ENCODE measurements around the gene CLEC17A.
"Not testable (repeated sequence)": the region's sequence is repeated elsewhere in the genome, so short reads cannot be mapped to it uniquely, and the experiment has no call there.

The CLEC17A gene

DNA sequence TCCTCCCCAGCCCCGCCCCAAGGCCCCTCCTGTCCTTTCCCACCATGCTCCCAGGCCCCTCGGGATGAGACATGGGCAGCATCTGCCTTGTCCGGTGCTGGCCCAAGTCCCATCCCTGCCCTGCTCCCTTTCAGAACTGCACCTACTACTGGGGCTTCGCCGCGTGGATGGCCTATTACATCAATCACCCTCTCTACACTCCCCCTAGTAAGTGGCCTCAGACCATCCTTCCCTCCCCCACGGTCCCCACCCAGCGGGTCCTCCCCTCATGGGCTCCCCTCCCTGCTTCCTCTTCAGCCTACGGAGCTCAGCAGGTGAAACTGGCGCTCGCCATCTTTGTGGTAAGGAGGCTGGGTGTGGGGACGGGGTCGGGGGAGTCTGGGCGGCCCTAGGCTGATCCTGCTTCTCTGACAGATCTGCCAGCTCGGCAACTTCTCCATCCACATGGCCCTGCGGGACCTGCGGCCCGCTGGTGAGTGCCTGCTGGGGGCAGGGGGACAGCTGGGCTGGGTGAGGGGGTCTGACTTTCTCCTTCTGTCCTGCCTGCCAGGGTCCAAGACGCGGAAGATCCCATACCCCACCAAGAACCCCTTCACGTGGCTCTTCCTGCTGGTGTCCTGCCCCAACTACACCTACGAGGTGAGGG is 18.1 kb upstream of the CLEC17A start:
- H3K27ac Mint-ChIP-seq; H3K36me3 Mint-ChIP-seq; H3K9me3 Mint-ChIP-seq (ENCODE audit: low read depth); H3K27me3 Mint-ChIP-seq; H3K4me3 Mint-ChIP-seq: not testable (repeated sequence)
- H3K4me1 Mint-ChIP-seq (ENCODE audit: low read depth), result peaks cover 26% of the 10 kb centered on the region

- Mint-ChIP-seq H3K4me1 (ENCODE audit: low read depth) (peaks cover 27% of the 10 kb centered on the region), H3K4me3 (no peak overlapping the region), H3K36me3 (no peaks in the 10 kb centered on the region), H3K27ac (no peak overlapping the region), H3K27me3 (no peaks in the 10 kb centered on the region), H3K9me3 (ENCODE audit: low read depth) (no peaks in the 10 kb centered on the region)
These were observed 17.6 kb upstream of the CLEC17A start for GRCh38 chr19:14565298-14565679.

- no peak overlapping the region for H3K4me3 Mint-ChIP-seq
- H3K36me3 Mint-ChIP-seq, result no peaks in the 10 kb centered on the region
- H3K27me3 Mint-ChIP-seq, result no peaks in the 10 kb centered on the region
- H3K4me1 Mint-ChIP-seq (ENCODE audit: low read depth), result peaks cover 29% of the 10 kb centered on the region
- no peaks in the 10 kb centered on the region for H3K9me3 Mint-ChIP-seq (ENCODE audit: low read depth)
- H3K27ac Mint-ChIP-seq, result no peak overlapping the region
These were observed 16.8 kb upstream of the CLEC17A start for GRCh38 chr19:14565765-14566711.

DNA sequence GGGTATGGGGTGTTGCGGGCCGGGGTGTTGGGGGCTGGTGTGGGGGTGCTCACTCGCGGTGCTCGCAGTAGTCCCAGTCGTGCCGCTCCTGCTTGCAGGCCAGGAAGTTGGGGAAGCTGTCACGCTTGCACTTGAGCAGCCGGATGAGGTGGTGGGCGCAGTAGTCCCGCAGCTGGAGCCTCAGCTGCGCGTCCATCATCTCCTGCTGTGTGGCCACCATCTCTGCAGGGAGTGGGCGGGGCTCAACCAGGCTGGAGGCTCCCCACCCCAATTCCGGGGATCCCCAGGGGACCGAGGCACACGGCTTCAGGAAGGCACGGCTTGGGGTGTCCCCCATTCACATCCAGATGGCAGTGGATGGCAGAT is 16.2 kb upstream of the CLEC17A start:
- H3K4me1 Mint-ChIP-seq (ENCODE audit: low read depth), result peaks cover 31% of the 10 kb centered on the region
- no peaks in the 10 kb centered on the region for H3K36me3 Mint-ChIP-seq
- no peaks in the 10 kb centered on the region for H3K9me3 Mint-ChIP-seq (ENCODE audit: low read depth)
- H3K27me3 Mint-ChIP-seq, result no peaks in the 10 kb centered on the region
- H3K4me3 Mint-ChIP-seq, result no peak overlapping the region
- H3K27ac Mint-ChIP-seq, result no peak overlapping the region

DNA sequence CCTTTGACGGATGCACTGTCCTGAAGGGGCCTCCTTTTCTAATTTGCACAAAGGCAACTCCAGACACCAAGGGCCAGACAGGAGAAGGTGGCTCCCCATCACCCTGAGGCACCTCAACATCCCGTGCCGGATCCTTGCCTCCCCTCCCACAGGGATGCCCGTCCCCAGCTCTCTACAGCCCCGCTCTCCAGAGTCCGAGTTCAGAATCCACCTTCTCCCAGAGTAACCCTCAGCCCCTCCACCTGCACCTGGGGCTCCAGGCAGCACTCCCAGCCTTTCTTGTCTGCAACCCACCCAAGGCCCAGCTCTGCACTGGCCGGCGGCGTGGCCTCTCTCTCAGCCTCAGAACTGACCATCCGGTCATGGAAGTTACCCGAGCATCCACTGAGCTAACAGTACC is 15.8 kb upstream of the CLEC17A start:
- no peaks in the 10 kb centered on the region for H3K27me3 Mint-ChIP-seq
- no peaks in the 10 kb centered on the region for H3K36me3 Mint-ChIP-seq
- no peaks in the 10 kb centered on the region for H3K9me3 Mint-ChIP-seq (ENCODE audit: low read depth)
- H3K27ac Mint-ChIP-seq, result peak overlapping the region; percentile 34
- H3K4me3 Mint-ChIP-seq, result no peak overlapping the region
- peaks cover 34% of the 10 kb centered on the region for H3K4me1 Mint-ChIP-seq (ENCODE audit: low read depth)

- H3K36me3 Mint-ChIP-seq, result no peaks in the 10 kb centered on the region
- peak overlapping the region; percentile 34 for H3K27ac Mint-ChIP-seq
- H3K9me3 Mint-ChIP-seq (ENCODE audit: low read depth), result no peaks in the 10 kb centered on the region
- peak overlapping the region; percentile 95 for H3K4me3 Mint-ChIP-seq
- no peaks in the 10 kb centered on the region for H3K27me3 Mint-ChIP-seq
- H3K4me1 Mint-ChIP-seq (ENCODE audit: low read depth), result peaks cover 35% of the 10 kb centered on the region
These were observed 11.9 kb upstream of the CLEC17A start for GRCh38 chr19:14570864-14571527.

- Mint-ChIP-seq H3K36me3 (no peaks in the 10 kb centered on the region), H3K9me3 (ENCODE audit: low read depth) (no peaks in the 10 kb centered on the region), H3K4me1 (ENCODE audit: low read depth) (peaks cover 34% of the 10 kb centered on the region), H3K4me3 (peak within 1 kb of the TSS; percentile 95), H3K27me3 (no peaks in the 10 kb centered on the region), H3K27ac (peak within 1 kb of the TSS; percentile 88)
These were observed 11.0 kb upstream of the CLEC17A start, which contains the start of gene NDUFB7 for GRCh38 chr19:14571695-14572490. NDUFB7 (minus strand) TSS chr19:14572066; CDS start chr19:14572000, 66 bp downstream.

DNA sequence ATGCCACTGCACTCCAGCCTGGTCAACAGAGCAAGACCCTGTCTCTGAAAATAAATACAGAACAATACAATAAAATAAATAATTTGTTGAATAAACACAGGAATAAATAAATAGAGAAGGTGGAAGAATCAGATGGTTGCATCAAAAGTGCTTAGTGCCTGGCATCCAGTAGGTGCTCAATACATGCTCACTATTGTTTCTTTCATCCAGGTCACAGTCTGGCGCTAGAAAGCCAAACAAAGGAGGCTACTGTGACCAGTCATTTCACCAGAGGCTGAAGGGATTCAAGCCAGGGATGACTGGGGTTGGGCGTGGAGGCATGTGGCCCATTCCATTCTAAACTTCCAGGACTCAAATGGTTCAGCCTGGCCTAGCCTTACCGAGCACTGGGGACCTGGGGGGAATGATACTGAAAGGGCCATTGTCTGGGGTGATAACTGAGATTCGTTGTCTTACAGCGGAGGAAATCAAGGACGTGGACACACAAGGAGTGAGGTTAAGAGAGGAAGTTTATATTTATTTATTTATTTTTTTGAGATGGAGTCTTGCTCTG is 7.4 kb upstream of the CLEC17A start:
- H3K4me1 Mint-ChIP-seq (ENCODE audit: low read depth), result peaks cover 20% of the 10 kb centered on the region
- no peaks in the 10 kb centered on the region for H3K36me3 Mint-ChIP-seq
- no peaks in the 10 kb centered on the region for H3K27me3 Mint-ChIP-seq
- no peaks in the 10 kb centered on the region for H3K9me3 Mint-ChIP-seq (ENCODE audit: low read depth)
- H3K27ac Mint-ChIP-seq, result no peak overlapping the region
- H3K4me3 Mint-ChIP-seq, result no peak overlapping the region

DNA sequence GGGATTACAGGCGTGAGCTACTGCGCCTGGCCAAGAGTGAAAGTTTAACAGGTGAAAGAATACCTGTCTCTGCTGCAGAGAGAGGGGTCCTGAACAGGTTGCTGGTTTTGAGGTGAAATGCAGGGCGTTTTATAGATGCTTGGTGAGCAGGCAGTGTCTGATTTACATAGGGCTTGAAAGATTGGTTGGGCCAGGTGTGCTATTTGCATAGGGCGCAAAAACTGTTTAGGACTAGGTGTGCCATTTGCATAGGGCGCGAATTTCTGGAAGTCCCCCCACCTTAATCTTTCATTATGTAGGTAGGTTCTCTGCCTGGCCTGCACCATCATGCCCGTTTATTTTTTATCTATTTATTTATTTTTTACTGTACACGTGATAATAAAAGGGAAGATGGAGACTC is 6.5 kb upstream of the CLEC17A start:
- Mint-ChIP-seq H3K9me3 (ENCODE audit: low read depth) (no peaks in the 10 kb centered on the region), H3K4me1 (ENCODE audit: low read depth) (peaks cover 14% of the 10 kb centered on the region), H3K4me3 (no peak overlapping the region), H3K27ac (no peak overlapping the region), H3K36me3 (no peaks in the 10 kb centered on the region), H3K27me3 (no peaks in the 10 kb centered on the region)

GRCh38 chr19:14577264-14577663 is 5.6 kb upstream of the CLEC17A start:
- H3K27ac Mint-ChIP-seq, result no peak overlapping the region
- peaks cover 9% of the 10 kb centered on the region for H3K4me1 Mint-ChIP-seq (ENCODE audit: low read depth)
- H3K4me3 Mint-ChIP-seq, result no peak overlapping the region
- H3K36me3 Mint-ChIP-seq, result no peaks in the 10 kb centered on the region
- H3K9me3 Mint-ChIP-seq (ENCODE audit: low read depth), result no peaks in the 10 kb centered on the region
- no peaks in the 10 kb centered on the region for H3K27me3 Mint-ChIP-seq

DNA sequence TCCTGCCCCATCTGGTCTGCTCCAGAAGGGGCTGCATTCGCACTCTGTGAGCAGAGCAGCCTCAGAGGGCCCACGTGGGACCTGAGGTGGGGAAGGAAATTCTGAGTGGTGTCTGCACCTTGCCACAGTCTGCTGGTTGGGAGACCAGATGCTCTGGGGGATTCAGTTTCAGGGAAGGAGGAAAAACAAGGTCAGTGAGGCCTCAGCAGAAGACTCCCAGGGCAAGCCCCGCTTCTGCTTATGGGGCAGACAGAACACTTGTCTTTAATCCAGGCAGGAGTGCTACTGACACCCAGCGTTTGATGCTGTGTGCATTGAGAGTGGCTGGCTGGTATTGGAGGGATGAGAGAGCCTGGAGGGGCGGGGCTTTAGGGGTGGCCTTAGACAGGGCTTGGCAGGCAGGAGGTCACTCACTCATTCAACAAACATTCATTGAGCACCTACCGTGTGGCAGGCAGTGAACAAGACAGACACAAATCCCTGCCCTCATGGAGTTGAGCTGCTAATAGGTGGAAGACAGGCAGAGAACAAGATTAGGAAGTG is 4.9 kb upstream of the CLEC17A start:
- H3K4me3 Mint-ChIP-seq, result no peak overlapping the region
- no peaks in the 10 kb centered on the region for H3K27me3 Mint-ChIP-seq
- peak overlapping the region; percentile 25 for H3K27ac Mint-ChIP-seq
- peaks cover 9% of the 10 kb centered on the region for H3K4me1 Mint-ChIP-seq (ENCODE audit: low read depth)
- H3K36me3 Mint-ChIP-seq, result no peaks in the 10 kb centered on the region
- no peaks in the 10 kb centered on the region for H3K9me3 Mint-ChIP-seq (ENCODE audit: low read depth)

GRCh38 chr19:14580623-14581237 is 2.2 kb upstream of the CLEC17A start:
- Mint-ChIP-seq H3K4me1 (ENCODE audit: low read depth) (peaks cover 8% of the 10 kb centered on the region), H3K27ac (peak overlapping the region; percentile 86), H3K27me3 (no peaks in the 10 kb centered on the region)

GRCh38 chr19:14584372-14584771 is 1.5 kb downstream of the CLEC17A start:
- not testable (repeated sequence) for H3K4me3 Mint-ChIP-seq; H3K4me1 Mint-ChIP-seq (ENCODE audit: low read depth); H3K27ac Mint-ChIP-seq; H3K27me3 Mint-ChIP-seq; H3K9me3 Mint-ChIP-seq (ENCODE audit: low read depth); H3K36me3 Mint-ChIP-seq

More at GRCh38 chr19:14580623-14581237, 2.2 kb upstream of the CLEC17A start:
- Mint-ChIP-seq H3K36me3 (no peaks in the 10 kb centered on the region), H3K4me3 (no peak overlapping the region), H3K9me3 (ENCODE audit: low read depth) (no peaks in the 10 kb centered on the region)

DNA sequence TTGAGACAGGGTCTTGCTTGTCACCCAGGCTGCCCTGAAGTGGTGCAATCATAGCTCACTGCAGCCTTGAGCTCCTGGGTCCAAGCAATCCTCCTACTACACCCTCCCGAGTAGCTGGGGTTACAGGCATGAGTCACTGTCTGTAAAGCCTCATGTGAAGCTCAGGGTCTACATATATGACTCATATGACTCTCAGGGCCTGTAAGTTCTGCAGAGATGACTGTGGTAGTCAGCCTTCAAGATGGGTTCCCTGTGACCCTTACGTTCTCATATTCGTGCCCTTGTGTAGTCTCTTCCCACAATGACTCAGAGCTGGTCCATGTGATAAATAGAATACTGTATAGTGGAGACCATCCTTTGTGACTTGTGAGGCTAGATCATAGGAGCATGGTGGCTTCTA is 2.3 kb downstream of the CLEC17A start:
- not testable (repeated sequence) for H3K4me3 Mint-ChIP-seq; H3K36me3 Mint-ChIP-seq; H3K27me3 Mint-ChIP-seq; H3K9me3 Mint-ChIP-seq (ENCODE audit: low read depth); H3K4me1 Mint-ChIP-seq (ENCODE audit: low read depth)
- peak overlapping the region; percentile 75 for H3K27ac Mint-ChIP-seq

Measured in activated naive CD8-positive, alpha-beta T cell (primary cell).